IMR-90 (cell line): ENCODE data around the gene DLGAP4. TPM values are rescaled to one million over a fixed set of nuclear protein-coding genes. Genes with fewer than 3 reads are reported as not detected.

ENCODE experiments used
- ATAC-seq: fragments of 200-7000 bp; cut with Tn5 transposase; 2 replicates; pipeline ENCODE4 v1.9.1; 2020; ENCODE audit warnings: low read depth, mild to moderate bottlenecking, moderate library complexity
- BruUV-seq: library from RNA; stranded (reverse); fragments of 400-500 nt; replicated peaks from 2 replicates; lab custom pipeline; 2021; lab: Mats Ljungman, UMichigan
- CTCF ChIA-PET: fragments of 300-600 bp; formaldehyde crosslinking; extraction: SDS; loops from one replicate; lab custom pipeline; 2021; ENCODE audit warnings: antibody characterized with exemption; lab: Yijun Ruan, JAX
- POLR2A ChIA-PET: fragments of 300-600 bp; sonication (Branson Sonifier 250); formaldehyde crosslinking; loops from one replicate; lab custom pipeline; 2022; ENCODE audit warnings: antibody characterized with exemption; ENCODE audit not compliant: unreplicated experiment; lab: Charles Lee
- DNase-seq: peaks from one replicate; pipeline ENCODE4 v3.0.0; 2013
- H2AFZ ChIP-seq: replicated peaks from 2 replicates; pipeline ENCODE3; 2013; ENCODE audit warnings: low read length, mild to moderate bottlenecking; ENCODE audit not compliant: poor library complexity
- H2AK5ac ChIP-seq: 2 replicates; pipeline ENCODE4 v1.6.1; 2013; ENCODE audit warnings: low read depth, low read length, inconsistent platforms
- H2AK9ac ChIP-seq: replicated peaks from 2 replicates; pipeline ENCODE3; 2013; ENCODE audit warnings: mild to moderate bottlenecking, low read depth, low read length, moderate library complexity; ENCODE audit not compliant: poor library complexity
- H2BK120ac ChIP-seq: 2 replicates; pipeline ENCODE4 v1.6.1; 2013; ENCODE audit warnings: low read depth, low read length, inconsistent platforms
- H2BK15ac ChIP-seq: 3 replicates; pipeline ENCODE4 v1.6.1; 2013; ENCODE audit warnings: low read depth, low read length, inconsistent platforms
- H2BK20ac ChIP-seq: 2 replicates; pipeline ENCODE4 v1.6.1; 2013; ENCODE audit warnings: low read depth, mild to moderate bottlenecking, inconsistent platforms, low read length, moderate library complexity
- H2BK5ac ChIP-seq: 2 replicates; pipeline ENCODE4 v1.6.1; 2013; ENCODE audit warnings: mild to moderate bottlenecking, low read depth, low read length, inconsistent platforms; ENCODE audit not compliant: poor library complexity, severe bottlenecking
- H3K14ac ChIP-seq: replicated peaks from 2 replicates; pipeline ENCODE4 v1.6.1; 2013; ENCODE audit warnings: low read depth, low read length, inconsistent platforms
- H3K18ac ChIP-seq: 2 replicates; pipeline ENCODE4 v1.6.1; 2013; ENCODE audit warnings: low read depth, low read length, control low read depth
- H3K23ac ChIP-seq: 2 replicates; pipeline ENCODE4 v1.6.1; 2013; ENCODE audit warnings: low read depth, low read length, inconsistent platforms
- H3K27ac ChIP-seq: 2 replicates; pipeline ENCODE4 v1.5.1; 2013; ENCODE audit warnings: mild to moderate bottlenecking, control low read depth, low read length; ENCODE audit not compliant: insufficient read depth
- H3K27me3 ChIP-seq: 2 replicates; pipeline ENCODE4 v1.6.1; 2013; ENCODE audit warnings: low read length; ENCODE audit not compliant: control insufficient read depth, insufficient read depth
- H3K36me3 ChIP-seq: 2 replicates; pipeline ENCODE4 v1.6.1; 2013; ENCODE audit warnings: low read length, mixed read lengths; ENCODE audit not compliant: control insufficient read depth, insufficient read depth
- H3K4ac ChIP-seq: 2 replicates; pipeline ENCODE4 v1.6.1; 2013; ENCODE audit warnings: low read depth, low read length, inconsistent platforms
- H3K4me1 ChIP-seq: 2 replicates; pipeline ENCODE4 v1.6.1; 2013; ENCODE audit warnings: low read length, mixed read lengths; ENCODE audit not compliant: control insufficient read depth, insufficient read depth
- H3K4me2 ChIP-seq: 2 replicates; pipeline ENCODE4 v1.6.1; 2013; ENCODE audit warnings: low read depth, mild to moderate bottlenecking, control low read depth, low read length, moderate library complexity
- H3K4me3 ChIP-seq: 2 replicates; pipeline ENCODE4 v1.5.1; 2013; ENCODE audit warnings: low read depth, mild to moderate bottlenecking, control low read depth, low read length, moderate library complexity; ENCODE audit not compliant: insufficient read depth
- H3K56ac ChIP-seq: 2 replicates; pipeline ENCODE4 v1.6.1; 2013; ENCODE audit warnings: low read length, inconsistent platforms; ENCODE audit not compliant: insufficient read depth; ENCODE audit errors: extremely low read depth
- H3K79me1 ChIP-seq, 2 experiments: 2 replicates each; pipeline ENCODE4 v1.6.1; 2013; ENCODE audit warnings: low read length in 2 of 2, inconsistent platforms in 1 of 2, low read depth in 1 of 2
- H3K9ac ChIP-seq: 2 replicates; pipeline ENCODE4 v1.6.1; 2013; ENCODE audit warnings: low read depth, low read length, control low read depth
- H3K9me1 ChIP-seq: 2 replicates; pipeline ENCODE4 v1.6.1; 2013; ENCODE audit warnings: low read length, inconsistent platforms; ENCODE audit not compliant: insufficient read depth
- H3K9me3 ChIP-seq: 2 replicates; pipeline ENCODE4 v1.6.1; 2013; ENCODE audit warnings: low read length; ENCODE audit not compliant: control insufficient read depth, insufficient read depth
- H4K20me1 ChIP-seq: 2 replicates; pipeline ENCODE4 v1.6.1; 2013; ENCODE audit warnings: low read length, inconsistent platforms; ENCODE audit not compliant: insufficient read depth
- H4K5ac ChIP-seq: 2 replicates; pipeline ENCODE4 v1.6.1; 2013; ENCODE audit warnings: mild to moderate bottlenecking, low read depth, low read length, control low read depth
- H4K8ac ChIP-seq, 2 experiments: 2 replicates each; pipeline ENCODE4 v1.6.1; 2013; ENCODE audit warnings: low read depth in 2 of 2, low read length in 2 of 2, control low read depth in 1 of 2, inconsistent platforms in 1 of 2
- H4K91ac ChIP-seq: 2 replicates; pipeline ENCODE4 v1.6.1; 2013; ENCODE audit warnings: low read depth, low read length, inconsistent platforms; ENCODE audit not compliant: insufficient read depth
- MAZ ChIP-seq: IDR thresholded peaks from 2 replicates; pipeline ENCODE4 v1.6.1; 2012; ENCODE audit warnings: low read depth, mild to moderate bottlenecking, low read length, improper control_type of control experiment, moderate library complexity, borderline replicate concordance
- NFE2L2 ChIP-seq: fragments of 150-350 bp; IDR thresholded peaks from 2 replicates; pipeline ENCODE4 v1.6.1; 2016; ENCODE audit warnings: low read depth, mild to moderate bottlenecking, low read length
- POLR2A ChIP-seq: IDR thresholded peaks from 2 replicates; pipeline ENCODE4 v1.6.1; 2012; ENCODE audit warnings: mild to moderate bottlenecking, low read depth, low read length
- RAD21 ChIP-seq: IDR thresholded peaks from 2 replicates; pipeline ENCODE4 v1.6.1; 2012; ENCODE audit warnings: low read length, improper control_type of control experiment
- RCOR1 ChIP-seq: IDR thresholded peaks from 2 replicates; pipeline ENCODE4 v1.6.1; 2012; ENCODE audit warnings: mild to moderate bottlenecking, low read length, improper control_type of control experiment; ENCODE audit not compliant: insufficient replicate concordance
- RFX5 ChIP-seq: IDR thresholded peaks from 2 replicates; pipeline ENCODE4 v1.8.0; 2012; ENCODE audit warnings: low read depth, mild to moderate bottlenecking, low read length, moderate library complexity
- WGBS, 2 experiments: methylation state at CpG; one replicate each; pipeline versions ENCODE4 v1.1.5 to v1.1.7; 2013; ENCODE audit warnings: missing lambda C conversion rate in 2 of 2; ENCODE audit not compliant: insufficient read length in 1 of 2; ENCODE audit errors: extremely low coverage in 2 of 2; 5-methylcytosine and 5-hydroxymethylcytosine counted together
- dilution Hi-C: fragments of 300-500 bp; cut with HindIII; formaldehyde crosslinking; loops from one replicate; pipeline ENCODE4 v1.14.3; 2018; ENCODE audit warnings: low sequenced_read_pairs; ENCODE audit not compliant: unreplicated experiment
- in situ Hi-C: fragments of 300-500 bp; cut with MboI; formaldehyde crosslinking; loops from 3 replicates; pipeline ENCODE4 v1.14.3; 2019; ENCODE audit warnings: low sequenced_read_pairs, inconsistent platforms, mixed read lengths
- intact Hi-C: fragments of 100-400 bp; cut with micrococcal nuclease; formaldehyde crosslinking; loops from 2 replicates; pipeline ENCODE4 v1.10.0; 2022
- polyA plus RNA-seq, 3 experiments: library from polyadenylated mRNA; depleted of rRNA; stranded (reverse); fragments of >200 nt; gene quantifications; 2 replicates each; pipeline ENCODE4 v1.2.3, GENCODE V29; 2012; ENCODE audit warnings: low replicate concordance in 1 of 3
- total RNA-seq: library from RNA; depleted of rRNA; stranded (reverse); fragments of >200 nt; gene quantifications from 2 replicates; pipeline ENCODE4 v1.2.3, GENCODE V29; 2012

DLGAP4 gene
- total and polyA plus RNA-seq, 2 of the 4 experiments (the other 2 are of a cell fraction), result 32.3 to 73.2 TPM

DNA sequence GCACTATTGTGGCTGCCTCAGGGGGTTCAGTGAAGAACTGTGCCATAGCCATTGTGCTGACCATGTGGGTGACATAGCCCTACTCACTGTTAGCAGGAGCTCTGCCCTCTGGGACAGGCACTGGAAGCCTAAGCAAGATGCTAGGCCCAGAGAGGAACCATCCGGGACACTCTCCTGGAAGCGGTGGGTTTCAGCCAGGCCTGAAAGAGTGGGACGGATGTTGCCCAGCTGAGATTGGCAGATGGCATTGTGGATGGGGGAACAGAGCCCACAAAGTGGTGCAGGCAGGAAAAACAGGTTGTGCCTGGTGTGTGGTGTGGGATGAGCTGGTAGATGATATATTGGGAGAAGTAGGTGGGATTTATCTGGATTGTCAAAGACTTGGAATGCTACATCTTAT is 40.1 kb downstream of the DLGAP4 start:
- DNase-seq, result no peak
- CTCF ChIA-PET, result no interaction called here

More for the DNA sequence above, 40.1 kb downstream of the DLGAP4 start:
- no peaks in the 10 kb centered on the region for H3K9me3 ChIP-seq
- WGBS, 2 experiments, result 82% methylated on average over 2 of the region's 3 CpGs; no CpG with 5 or more reads in 1 of the 2 experiments
- H3K18ac ChIP-seq, result no peak overlapping the region
- H4K8ac ChIP-seq, result no peak overlapping the region
- H4K20me1 ChIP-seq, result no peaks in the 10 kb centered on the region
- BruUV-seq, result no TSS peak
- no peaks in the 10 kb centered on the region for H3K36me3 ChIP-seq
- H3K9ac ChIP-seq, result no peak overlapping the region
- H2AK5ac ChIP-seq, result no peak overlapping the region
- no peak overlapping the region for H3K4me2 ChIP-seq
- no peak for ATAC-seq
- no peak overlapping the region for H2BK5ac ChIP-seq
- no peak overlapping the region for H3K56ac ChIP-seq
- no peak overlapping the region for H2AK9ac ChIP-seq
- H3K27ac ChIP-seq, result no peak overlapping the region
- intact Hi-C loops (no loop called here), in situ Hi-C loops (no loop called here), dilution Hi-C loops (no loop called here)
- H2BK15ac ChIP-seq, result no peak overlapping the region
- peaks cover 2% of the 10 kb centered on the region; the same call in 1 of the 2 replicates for H3K27me3 ChIP-seq
- POLR2A ChIA-PET, result no interaction called here
- H3K79me1 ChIP-seq, result no peaks in the 10 kb centered on the region
- H3K4ac ChIP-seq, result no peak overlapping the region
- H2BK120ac ChIP-seq, result no peak overlapping the region
- no peak overlapping the region for H3K23ac ChIP-seq
- no peak overlapping the region for H2AFZ ChIP-seq
- H2BK20ac ChIP-seq, result no peak overlapping the region
- TF ChIP-seq NFE2L2 (no peak), MAZ (no peak), POLR2A (no peak), RAD21 (no peak), RFX5 (no peak), RCOR1 (no peak)
- no peak overlapping the region for H3K14ac ChIP-seq
- H4K91ac ChIP-seq, result no peak overlapping the region
- H3K4me3 ChIP-seq, result no peak overlapping the region
- H3K4me1 ChIP-seq, result no peaks in the 10 kb centered on the region
- no peaks in the 10 kb centered on the region for H3K9me1 ChIP-seq
- no peak overlapping the region for H4K5ac ChIP-seq
